HepG2 (cell line): ENCODE data around the gene ACOXL.

ENCODE experiments used
- EP300 ChIP-seq, 3 experiments: sonication (generic) in 1 of 3; formaldehyde crosslinking in 1 of 3; IDR thresholded peaks; 2 replicates each; pipeline versions ENCODE4 v1.5.1 to v1.6.1; 2011 to 2020; ENCODE audit warnings: low read depth in 2 of 3, low read length in 2 of 3, borderline replicate concordance in 1 of 3, improper control_type of control experiment in 1 of 3, mild to moderate bottlenecking in 1 of 3, missing genetic modification reagents in 1 of 3, moderate library complexity in 1 of 3
- EZH2 ChIP-seq: conservative IDR thresholded peaks from 2 replicates; pipeline ENCODE4 v1.6.1; 2012; ENCODE audit warnings: mild to moderate bottlenecking, low read depth, low read length, moderate library complexity
- FOXJ3 ChIP-seq: sonication (generic); formaldehyde crosslinking; IDR thresholded peaks from 2 replicates; pipeline ENCODE4 v1.4.0; 2020; ENCODE audit warnings: missing genetic modification reagents, mild to moderate bottlenecking, borderline replicate concordance
- KMT2A ChIP-seq: sonication (generic); formaldehyde crosslinking; IDR thresholded peaks from 2 replicates; pipeline ENCODE4 v1.4.0; 2020; ENCODE audit warnings: missing genetic modification reagents
- SIN3A ChIP-seq: IDR thresholded peaks from 2 replicates; pipeline ENCODE4 v1.6.1; 2011; ENCODE audit warnings: low read depth, mild to moderate bottlenecking, control low read depth, low read length, borderline replicate concordance
- TBP ChIP-seq: sonication (generic); formaldehyde crosslinking; IDR thresholded peaks from 2 replicates; pipeline ENCODE4 v1.5.0; 2020; ENCODE audit warnings: missing genetic modification reagents
- ZZZ3 ChIP-seq: sonication (generic); formaldehyde crosslinking; IDR thresholded peaks from 2 replicates; pipeline ENCODE4 v1.4.0; 2020; ENCODE audit warnings: missing genetic modification reagents, mild to moderate bottlenecking, borderline replicate concordance
- TF ChIP-seq, protein P1 (sequence below): sonication (generic); formaldehyde crosslinking; IDR thresholded peaks from 2 replicates; pipeline ENCODE4 v1.5.0; 2020; ENCODE audit warnings: mild to moderate bottlenecking, missing genetic modification reagents, moderate library complexity
- TF ChIP-seq, protein P2 (sequence below): sonication (generic); formaldehyde crosslinking; IDR thresholded peaks from 2 replicates; pipeline ENCODE4 v1.4.0; 2020; ENCODE audit warnings: mild to moderate bottlenecking, missing genetic modification reagents
- TF ChIP-seq, protein P3 (sequence below): sonication (generic); formaldehyde crosslinking; IDR thresholded peaks from 2 replicates; pipeline ENCODE4 v1.4.0; 2020; ENCODE audit warnings: mild to moderate bottlenecking, missing genetic modification reagents

DNA sequence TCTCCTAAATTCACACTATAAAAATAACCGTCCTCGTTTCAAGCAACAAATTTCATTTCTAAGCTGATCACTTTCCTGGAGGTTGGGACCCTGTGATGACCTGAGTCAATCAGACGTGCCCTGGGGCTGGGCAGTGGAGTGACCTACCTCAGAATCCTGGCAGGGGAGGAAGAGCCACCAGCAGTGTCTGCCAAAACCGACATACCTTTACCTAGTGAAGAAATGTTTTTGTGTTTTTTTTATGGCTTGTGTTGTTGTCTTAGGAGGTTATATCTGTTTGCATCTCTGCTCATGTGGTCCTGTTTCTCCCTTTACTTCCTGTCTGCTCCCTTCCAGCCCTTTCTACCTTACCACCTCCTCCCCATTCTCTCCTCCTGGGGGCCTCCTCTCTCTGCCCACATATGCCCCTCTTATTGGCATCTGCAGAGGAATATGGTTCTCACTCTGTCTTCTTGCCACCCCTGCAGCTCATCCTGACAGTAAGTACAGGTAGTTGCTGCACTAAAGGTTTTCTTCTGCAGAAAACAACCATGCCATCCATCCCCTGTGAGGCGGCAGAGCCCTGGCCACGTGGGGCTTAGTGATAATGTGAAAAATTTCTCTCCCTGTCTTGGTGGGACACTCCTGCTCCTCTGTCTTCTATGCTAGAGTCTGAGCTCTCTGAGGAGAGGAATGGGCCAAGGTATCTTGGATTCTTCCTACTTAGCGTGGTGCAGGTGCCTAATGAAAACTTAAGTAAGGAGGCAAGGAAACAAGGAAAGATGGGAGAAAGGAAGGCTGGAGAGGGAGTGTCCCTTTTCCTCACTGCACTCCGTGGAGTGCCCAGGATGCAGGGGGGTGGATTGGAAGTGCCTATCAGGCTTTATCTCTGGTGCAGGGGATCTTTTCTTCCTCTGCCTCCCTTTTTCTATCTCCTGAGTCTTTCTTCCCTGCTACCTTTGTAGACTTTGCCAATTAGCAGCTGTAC is 15.4 kb downstream of the ACOXL start:
- TF ChIP-seq TBP (no peak), FOXJ3 (CRISPR knock-in tag) (no peak), KMT2A (no peak), SIN3A (no peak), EP300 (IDR thresholded peaks at IDR 0.05; ENCODE audit: low read depth in 2 of 2, low read length in 2 of 2) (no peak), EP300 (CRISPR knock-in tag; IDR thresholded peaks at IDR 0.05; ENCODE audit: borderline replicate concordance) (no peak), EZH2 (no peak), ZZZ3 (CRISPR knock-in tag) (no peak)
- TF ChIP-seq, protein P1, sequence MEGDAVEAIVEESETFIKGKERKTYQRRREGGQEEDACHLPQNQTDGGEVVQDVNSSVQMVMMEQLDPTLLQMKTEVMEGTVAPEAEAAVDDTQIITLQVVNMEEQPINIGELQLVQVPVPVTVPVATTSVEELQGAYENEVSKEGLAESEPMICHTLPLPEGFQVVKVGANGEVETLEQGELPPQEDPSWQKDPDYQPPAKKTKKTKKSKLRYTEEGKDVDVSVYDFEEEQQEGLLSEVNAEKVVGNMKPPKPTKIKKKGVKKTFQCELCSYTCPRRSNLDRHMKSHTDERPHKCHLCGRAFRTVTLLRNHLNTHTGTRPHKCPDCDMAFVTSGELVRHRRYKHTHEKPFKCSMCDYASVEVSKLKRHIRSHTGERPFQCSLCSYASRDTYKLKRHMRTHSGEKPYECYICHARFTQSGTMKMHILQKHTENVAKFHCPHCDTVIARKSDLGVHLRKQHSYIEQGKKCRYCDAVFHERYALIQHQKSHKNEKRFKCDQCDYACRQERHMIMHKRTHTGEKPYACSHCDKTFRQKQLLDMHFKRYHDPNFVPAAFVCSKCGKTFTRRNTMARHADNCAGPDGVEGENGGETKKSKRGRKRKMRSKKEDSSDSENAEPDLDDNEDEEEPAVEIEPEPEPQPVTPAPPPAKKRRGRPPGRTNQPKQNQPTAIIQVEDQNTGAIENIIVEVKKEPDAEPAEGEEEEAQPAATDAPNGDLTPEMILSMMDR (CRISPR knock-in tag), result no peak
- TF ChIP-seq, protein P2, sequence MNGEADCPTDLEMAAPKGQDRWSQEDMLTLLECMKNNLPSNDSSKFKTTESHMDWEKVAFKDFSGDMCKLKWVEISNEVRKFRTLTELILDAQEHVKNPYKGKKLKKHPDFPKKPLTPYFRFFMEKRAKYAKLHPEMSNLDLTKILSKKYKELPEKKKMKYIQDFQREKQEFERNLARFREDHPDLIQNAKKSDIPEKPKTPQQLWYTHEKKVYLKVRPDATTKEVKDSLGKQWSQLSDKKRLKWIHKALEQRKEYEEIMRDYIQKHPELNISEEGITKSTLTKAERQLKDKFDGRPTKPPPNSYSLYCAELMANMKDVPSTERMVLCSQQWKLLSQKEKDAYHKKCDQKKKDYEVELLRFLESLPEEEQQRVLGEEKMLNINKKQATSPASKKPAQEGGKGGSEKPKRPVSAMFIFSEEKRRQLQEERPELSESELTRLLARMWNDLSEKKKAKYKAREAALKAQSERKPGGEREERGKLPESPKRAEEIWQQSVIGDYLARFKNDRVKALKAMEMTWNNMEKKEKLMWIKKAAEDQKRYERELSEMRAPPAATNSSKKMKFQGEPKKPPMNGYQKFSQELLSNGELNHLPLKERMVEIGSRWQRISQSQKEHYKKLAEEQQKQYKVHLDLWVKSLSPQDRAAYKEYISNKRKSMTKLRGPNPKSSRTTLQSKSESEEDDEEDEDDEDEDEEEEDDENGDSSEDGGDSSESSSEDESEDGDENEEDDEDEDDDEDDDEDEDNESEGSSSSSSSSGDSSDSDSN (CRISPR knock-in tag), result no peak
- TF ChIP-seq, protein P3, sequence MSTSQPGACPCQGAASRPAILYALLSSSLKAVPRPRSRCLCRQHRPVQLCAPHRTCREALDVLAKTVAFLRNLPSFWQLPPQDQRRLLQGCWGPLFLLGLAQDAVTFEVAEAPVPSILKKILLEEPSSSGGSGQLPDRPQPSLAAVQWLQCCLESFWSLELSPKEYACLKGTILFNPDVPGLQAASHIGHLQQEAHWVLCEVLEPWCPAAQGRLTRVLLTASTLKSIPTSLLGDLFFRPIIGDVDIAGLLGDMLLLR, result no peak
